Smooth muscle cell (in vitro differentiated cells): Measurements from ENCODE around the gene ARIH2. TPM values are rescaled to one million over a fixed set of nuclear protein-coding genes. Genes with fewer than 3 reads are reported as not detected.

Experiments
- DNase-seq: peaks from one replicate; lab custom pipeline; 2025; ENCODE audit not compliant: unreplicated experiment; lab: John Stamatoyannopoulos, UW
- H2AFZ ChIP-seq: fragments of 200-600 bp; sonication (generic); 2 replicates; pipeline ENCODE4 v1.6.0; 2016; ENCODE audit warnings: antibody characterized with exemption, low read depth, mild to moderate bottlenecking
- H3F3A ChIP-seq: fragments of 200-600 bp; sonication (generic); 2 replicates; pipeline ENCODE4 v1.6.0; 2017; ENCODE audit warnings: antibody characterized with exemption, low read depth
- H3K27ac ChIP-seq: fragments of 200-600 bp; sonication (generic); 2 replicates; pipeline ENCODE4 v1.5.1; 2016; ENCODE audit warnings: low read depth, mild to moderate bottlenecking
- H3K27me3 ChIP-seq: fragments of 200-600 bp; sonication (generic); 2 replicates; pipeline ENCODE4 v1.6.1; 2016; ENCODE audit warnings: low read depth, mild to moderate bottlenecking
- H3K36me3 ChIP-seq: fragments of 200-600 bp; sonication (generic); 2 replicates; pipeline ENCODE4 v1.5.1; 2016; ENCODE audit warnings: low read depth
- H3K4me1 ChIP-seq: fragments of 200-600 bp; sonication (generic); 2 replicates; pipeline ENCODE4 v1.5.1; 2016; ENCODE audit warnings: low read depth
- H3K4me2 ChIP-seq: fragments of 200-600 bp; sonication (generic); 2 replicates; pipeline ENCODE4 v1.6.0; 2016; ENCODE audit warnings: mild to moderate bottlenecking
- H3K4me3 ChIP-seq: fragments of 200-600 bp; sonication (generic); 2 replicates; pipeline ENCODE4 v1.5.1; 2016; ENCODE audit warnings: mild to moderate bottlenecking
- H3K79me2 ChIP-seq: fragments of 200-600 bp; sonication (generic); 2 replicates; pipeline ENCODE4 v1.6.0; 2016; ENCODE audit warnings: low read depth, mild to moderate bottlenecking
- H3K9ac ChIP-seq: fragments of 200-600 bp; sonication (generic); 2 replicates; pipeline ENCODE4 v1.6.0; 2016; ENCODE audit warnings: low read depth
- H3K9me3 ChIP-seq: fragments of 200-600 bp; sonication (generic); replicated peaks from 2 replicates; pipeline ENCODE4 v1.5.1; 2016; ENCODE audit warnings: low read depth
- H4K20me1 ChIP-seq: fragments of 200-600 bp; sonication (generic); 2 replicates; pipeline ENCODE4 v1.6.0; 2016; ENCODE audit warnings: low read depth
- WGBS: methylation state at CpG from one replicate; pipeline ENCODE4 v1.1.7; 2016; ENCODE audit warnings: low lambda C conversion rate; 5-methylcytosine and 5-hydroxymethylcytosine counted together
- polyA plus RNA-seq: library from polyadenylated mRNA; unstranded; fragments of >200 nt; fragmentation: Nextera tagmentation; extraction: Ambion mirVana; gene quantifications from 2 replicates; pipeline ENCODE4 v1.2.1, GENCODE V29; 2016
- total RNA-seq: library from RNA; depleted of rRNA; stranded (reverse); fragments of >200 nt; gene quantifications from 2 replicates; pipeline ENCODE4 v1.2.3, GENCODE V29; 2014
- TF ChIP-seq, protein P1 (sequence below): fragments of 200-600 bp; sonication (generic); IDR thresholded peaks from 2 replicates; pipeline ENCODE4 v1.5.1; 2017; ENCODE audit warnings: borderline replicate concordance, mild to moderate bottlenecking, antibody characterized with exemption; ENCODE audit not compliant: insufficient read depth, poor library complexity, severe bottlenecking

Gene ARIH2
- total and polyA plus RNA-seq, 2 experiments from 2014 or later, result 39.7 to 43.6 TPM

- H3K79me2 ChIP-seq, result peaks cover 57% of the 10 kb centered on the region
- H3K4me2 ChIP-seq, result no peak overlapping the region
- WGBS, result 98% methylated on average over 4 of the region's 4 CpGs
- no peaks in the 10 kb centered on the region for H3K9me3 ChIP-seq
- H3K27ac ChIP-seq, result no peak overlapping the region
- H3K4me3 ChIP-seq, result no peak overlapping the region
- no peaks in the 10 kb centered on the region for H3K36me3 ChIP-seq
- peaks cover 6% of the 10 kb centered on the region for H4K20me1 ChIP-seq
- no peak overlapping the region for H3K9ac ChIP-seq
- peaks cover 25% of the 10 kb centered on the region for H3K4me1 ChIP-seq
- DNase-seq, result no peak
- H3F3A ChIP-seq, result peaks cover 31% of the 10 kb centered on the region
- TF ChIP-seq, protein P1, sequence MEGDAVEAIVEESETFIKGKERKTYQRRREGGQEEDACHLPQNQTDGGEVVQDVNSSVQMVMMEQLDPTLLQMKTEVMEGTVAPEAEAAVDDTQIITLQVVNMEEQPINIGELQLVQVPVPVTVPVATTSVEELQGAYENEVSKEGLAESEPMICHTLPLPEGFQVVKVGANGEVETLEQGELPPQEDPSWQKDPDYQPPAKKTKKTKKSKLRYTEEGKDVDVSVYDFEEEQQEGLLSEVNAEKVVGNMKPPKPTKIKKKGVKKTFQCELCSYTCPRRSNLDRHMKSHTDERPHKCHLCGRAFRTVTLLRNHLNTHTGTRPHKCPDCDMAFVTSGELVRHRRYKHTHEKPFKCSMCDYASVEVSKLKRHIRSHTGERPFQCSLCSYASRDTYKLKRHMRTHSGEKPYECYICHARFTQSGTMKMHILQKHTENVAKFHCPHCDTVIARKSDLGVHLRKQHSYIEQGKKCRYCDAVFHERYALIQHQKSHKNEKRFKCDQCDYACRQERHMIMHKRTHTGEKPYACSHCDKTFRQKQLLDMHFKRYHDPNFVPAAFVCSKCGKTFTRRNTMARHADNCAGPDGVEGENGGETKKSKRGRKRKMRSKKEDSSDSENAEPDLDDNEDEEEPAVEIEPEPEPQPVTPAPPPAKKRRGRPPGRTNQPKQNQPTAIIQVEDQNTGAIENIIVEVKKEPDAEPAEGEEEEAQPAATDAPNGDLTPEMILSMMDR, result no peak
- H2AFZ ChIP-seq, result no peak overlapping the region
- no peaks in the 10 kb centered on the region for H3K27me3 ChIP-seq
These were observed 105.1 kb downstream of the ARIH2 start for GRCh38 chr3:49023775-49024174.

DNA sequence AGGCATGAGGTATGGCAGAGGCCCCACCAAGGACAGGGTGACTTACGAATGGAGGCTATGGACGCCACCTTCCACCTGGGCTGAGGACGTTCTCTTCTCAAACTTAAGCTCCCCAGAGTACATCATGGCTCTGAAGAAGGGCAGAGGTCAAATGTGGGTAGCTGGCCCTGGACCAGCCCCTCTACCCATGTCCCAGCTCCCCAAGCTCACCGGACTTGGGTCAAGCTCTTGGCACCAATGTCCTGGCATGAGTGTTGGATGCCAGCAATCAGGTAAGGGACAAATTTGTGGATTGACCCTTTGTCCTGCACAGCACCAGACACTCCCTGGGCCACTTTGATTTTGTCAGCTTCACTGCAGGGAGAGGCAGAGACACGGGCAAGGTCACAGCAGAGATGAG, 105.8 kb downstream of the ARIH2 start:
- H3K36me3 ChIP-seq, result no peaks in the 10 kb centered on the region
- H3F3A ChIP-seq, result peaks cover 28% of the 10 kb centered on the region
- H3K9ac ChIP-seq, result no peak overlapping the region
- no peaks in the 10 kb centered on the region for H3K27me3 ChIP-seq
- WGBS, result 99% methylated on average over 5 of the region's 5 CpGs
- H3K27ac ChIP-seq, result no peak overlapping the region
- peaks cover 23% of the 10 kb centered on the region for H3K4me1 ChIP-seq
- H2AFZ ChIP-seq, result no peak overlapping the region
- DNase-seq, result no peak
- H3K4me2 ChIP-seq, result no peak overlapping the region
- H3K79me2 ChIP-seq, result peaks cover 55% of the 10 kb centered on the region
- peaks cover 6% of the 10 kb centered on the region for H4K20me1 ChIP-seq
- TF ChIP-seq, protein P1, result no peak
- no peaks in the 10 kb centered on the region for H3K9me3 ChIP-seq
- H3K4me3 ChIP-seq, result no peak overlapping the region

- Histone ChIP-seq H3K4me1 (peaks cover 19% of the 10 kb centered on the region), H3K27me3 (no peaks in the 10 kb centered on the region), H3K79me2 (peaks cover 47% of the 10 kb centered on the region), H3K9me3 (no peaks in the 10 kb centered on the region), H3K4me3 (no peak overlapping the region), H3K9ac (no peak overlapping the region), H3F3A (peaks cover 30% of the 10 kb centered on the region), H3K36me3 (no peaks in the 10 kb centered on the region), H3K4me2 (no peak overlapping the region), H3K27ac (no peak overlapping the region), H2AFZ (no peak overlapping the region), H4K20me1 (peaks cover 6% of the 10 kb centered on the region)
- 93% methylated on average over 13 of the region's 13 CpGs for WGBS
- TF ChIP-seq, protein P1, result no peak
- DNase-seq, result no peak
These were observed 106.6 kb downstream of the ARIH2 start for GRCh38 chr3:49025005-49025792.
